ENCODE data around the gene PAGE2.
"Not testable (repeated sequence)": the region's sequence is repeated elsewhere in the genome, so short reads cannot be mapped to it uniquely, and the experiment has no call there.

Gene PAGE2

DNA sequence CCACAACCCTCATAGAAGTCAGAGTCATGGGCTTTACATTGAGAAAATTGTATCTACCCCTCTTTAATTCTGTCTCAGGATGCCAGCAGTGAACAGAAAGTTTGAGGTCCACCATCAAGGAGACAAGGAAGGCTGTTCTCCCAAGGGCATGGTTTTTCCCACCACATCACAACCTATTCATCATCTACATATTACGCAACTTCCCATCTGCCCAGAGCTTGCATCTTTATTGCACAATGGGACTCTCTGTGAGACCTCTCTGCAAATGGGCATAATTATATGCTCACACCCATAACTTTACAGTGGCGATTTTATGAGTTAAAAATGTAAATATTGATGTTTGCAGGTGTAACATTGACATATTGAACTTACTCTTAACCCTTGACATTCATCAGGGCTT, 38.9 kb downstream of the PAGE2 start:
- no peak for DNase-seq

DNA sequence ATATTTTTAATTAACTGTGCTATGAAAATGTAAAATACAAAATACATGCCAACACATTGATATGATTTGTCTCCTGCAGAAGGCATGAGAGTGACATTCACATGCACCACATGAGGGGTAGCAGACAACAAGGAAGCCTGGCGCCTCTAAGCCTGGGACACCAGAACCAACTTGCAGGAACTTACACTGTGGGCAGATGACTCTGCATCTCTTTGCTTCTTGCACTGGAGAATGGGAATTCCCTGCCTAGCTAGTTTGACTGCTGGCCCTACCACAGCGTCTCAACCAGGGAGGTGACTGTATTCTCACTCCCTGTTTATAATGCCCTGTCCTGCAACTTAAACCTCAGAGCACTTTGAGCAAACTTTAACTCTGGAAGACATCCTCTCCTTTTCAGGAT, 40.5 kb downstream of the PAGE2 start:
- DNase-seq, result no peak

- DNase-seq, result no peak
These were observed 41.7 kb downstream of the PAGE2 start for GRCh38 chrX:55130481-55130880.

DNA sequence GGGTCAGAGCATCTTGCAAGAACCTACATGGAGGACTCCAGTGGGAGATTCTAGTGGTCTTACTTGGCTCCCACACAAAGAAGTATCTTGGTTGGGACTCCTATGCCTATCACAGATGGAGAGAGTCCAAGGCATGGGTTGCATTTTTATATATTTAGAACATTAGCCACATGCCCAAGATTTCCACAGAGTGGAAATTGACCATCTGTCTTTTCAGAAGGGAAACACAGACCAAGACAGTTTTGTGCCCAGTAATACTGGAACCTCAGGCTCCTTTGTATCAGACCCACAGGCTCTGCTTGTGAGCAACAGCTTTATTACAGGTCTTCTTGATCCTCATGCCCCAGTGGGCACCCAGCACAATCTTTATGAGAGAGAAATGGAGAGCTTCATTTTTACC, 43.6 kb downstream of the PAGE2 start:
- DNase-seq, result no peak

DNA sequence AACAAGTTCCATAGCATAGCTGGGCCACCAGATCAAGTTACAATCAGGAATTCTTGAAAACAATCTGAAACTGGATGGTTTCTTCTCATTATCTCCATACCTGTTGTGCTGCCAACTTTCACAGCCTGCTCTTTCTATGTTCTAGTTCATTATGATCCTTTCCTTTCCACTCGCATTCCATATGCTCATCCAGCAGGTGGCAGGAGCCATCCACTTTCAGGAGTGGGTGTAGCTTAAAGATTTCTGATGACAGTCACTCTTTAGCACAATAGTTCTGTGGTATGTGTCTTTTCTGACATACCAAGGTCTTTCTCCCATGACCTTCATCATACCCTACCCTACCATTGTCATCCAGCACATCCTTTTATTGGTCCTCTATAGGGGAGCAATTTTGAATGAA, 46.4 kb downstream of the PAGE2 start:
- DNase-seq, result no peak

GRCh38 chrX:55140800-55141199, 52.0 kb downstream of the PAGE2 start:
- DNase-seq, result not testable (repeated sequence)

All from NCI-H1048 (cell line).